Measurements from ENCODE around the gene NME3.

The NME3 gene

DNA sequence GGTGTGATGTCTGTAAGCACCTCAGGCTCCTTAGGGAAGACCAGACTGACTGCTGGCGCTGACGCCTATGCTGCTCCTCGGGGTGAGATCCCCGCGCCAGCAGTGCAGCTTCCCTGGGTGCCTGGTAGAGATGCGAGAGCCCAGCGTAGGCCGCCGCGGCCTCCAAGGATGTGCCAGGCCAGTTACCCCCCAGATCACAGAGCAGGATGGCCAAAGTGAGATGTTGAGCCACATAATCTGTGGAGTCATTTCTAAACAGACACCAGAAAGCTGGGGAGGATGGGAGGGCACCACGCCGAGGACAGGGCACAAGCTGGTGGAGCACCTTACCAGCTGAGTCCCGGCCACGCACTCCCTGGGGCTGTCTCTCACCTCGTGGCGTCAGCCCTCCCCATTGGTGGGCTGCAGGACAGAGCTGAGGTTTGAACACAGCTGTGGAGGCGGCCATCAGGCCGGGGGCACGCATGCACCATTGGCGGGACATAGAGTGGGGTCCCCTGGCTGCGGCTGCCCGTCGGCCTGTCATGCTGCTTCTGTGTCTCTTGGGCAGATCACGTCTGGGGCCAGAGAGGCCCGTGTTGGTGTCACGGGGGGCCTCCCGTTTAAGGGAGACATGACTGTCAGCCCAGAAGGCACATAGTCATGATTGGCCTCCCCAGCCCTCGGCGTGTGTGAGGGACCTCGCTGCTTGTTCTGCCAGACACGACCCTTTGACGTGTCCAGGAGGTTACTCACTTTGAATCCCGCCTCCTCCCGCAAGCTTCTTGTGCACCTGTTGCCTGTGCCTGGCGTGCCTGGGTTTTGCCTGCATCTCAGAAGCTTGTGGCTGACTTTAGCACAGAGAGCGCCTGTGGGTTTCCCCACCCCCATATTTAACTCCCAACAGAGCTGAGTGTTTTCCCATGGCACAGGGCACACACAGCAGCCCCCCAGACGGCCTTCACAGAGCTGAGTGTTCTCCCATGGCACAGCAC is 43.4 kb downstream of the NME3 start:
- no peak for DNase-seq (ENCODE audit: low read depth in 2 of 2)

DNA sequence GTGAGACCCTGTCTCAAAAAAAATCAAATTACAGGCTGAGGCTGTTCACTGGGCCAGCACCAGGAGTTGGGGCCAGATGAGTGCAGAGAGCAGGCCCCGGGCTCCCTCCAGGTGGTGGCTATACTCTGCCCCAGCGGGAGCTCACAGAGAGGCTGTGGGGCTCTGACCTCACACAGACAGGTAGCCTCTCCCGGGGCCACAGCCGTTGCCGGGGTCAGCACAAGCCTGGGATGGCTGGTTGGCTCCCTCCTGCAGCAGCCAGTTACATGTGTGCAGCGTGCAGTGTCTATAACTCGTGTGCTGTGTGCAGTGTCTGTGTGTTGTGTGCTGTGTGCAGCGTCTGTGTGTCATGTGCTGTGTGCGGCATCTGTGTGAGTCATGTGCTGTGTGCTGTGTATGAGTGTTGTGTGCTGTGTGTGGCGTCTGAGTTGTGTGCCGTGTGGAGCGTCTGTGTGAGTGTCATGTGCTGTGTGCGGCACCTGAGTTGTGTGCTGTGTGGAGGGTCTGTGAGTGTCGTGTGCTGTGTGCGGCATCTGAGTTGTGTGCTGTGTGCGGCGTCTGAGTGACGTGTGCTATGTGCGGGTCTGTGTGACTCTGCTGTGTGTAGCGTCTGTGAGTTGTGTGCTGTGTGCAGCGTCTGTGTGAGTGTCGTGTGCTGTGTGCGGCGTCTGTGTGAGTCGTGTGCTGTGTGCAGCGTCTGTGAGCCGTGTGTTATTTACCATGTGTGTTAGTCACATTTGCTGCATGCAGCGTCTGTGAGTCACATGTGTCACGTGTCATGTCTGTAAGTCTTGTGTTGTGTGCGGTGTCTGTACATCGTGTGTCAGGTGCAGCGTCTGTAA is 44.5 kb downstream of the NME3 start:
- no peak for DNase-seq (ENCODE audit: low read depth in 2 of 2)

DNA sequence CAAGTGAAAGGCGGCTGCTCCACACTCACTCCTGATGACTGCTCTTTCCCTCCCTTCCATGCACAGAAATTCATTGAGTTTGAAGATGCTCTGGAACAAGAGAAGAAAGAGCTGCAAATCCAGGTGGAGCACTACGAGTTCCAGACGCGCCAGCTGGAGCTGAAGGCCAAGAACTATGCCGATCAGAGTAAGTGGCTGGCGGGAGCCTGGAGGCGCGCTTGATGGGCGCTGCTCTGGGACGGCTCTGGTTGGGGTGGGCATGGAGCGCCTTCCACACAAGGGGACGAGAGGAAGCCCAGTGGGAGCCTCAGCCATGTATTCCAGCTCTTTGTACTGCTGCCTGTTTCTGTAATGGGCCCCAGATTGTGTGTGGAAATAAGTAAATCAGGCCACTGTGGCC is 46.9 kb downstream of the NME3 start:
- no peak for DNase-seq (ENCODE audit: low read depth in 2 of 2)

GRCh38 chr16:1723450-1724147 is 47.7 kb downstream of the NME3 start:
- DNase-seq (ENCODE audit: low read depth in 2 of 2), result no peak

- DNase-seq (ENCODE audit: low read depth in 2 of 2), result no peak
These were observed 50.0 kb downstream of the NME3 start for GRCh38 chr16:1721372-1721771.

Measured in stimulated activated CD8-positive, alpha-beta memory T cell treated with anti-CD3 and anti-CD28 coated beads, Interleukin-7, amount 100 ng/mL, for 4 hours (primary cell).